ENCODE results near the gene CDC42BPA.
"Not testable (repeated sequence)": the region's sequence is repeated elsewhere in the genome, so short reads cannot be mapped to it uniquely, and the experiment has no call there.

The CDC42BPA gene

GRCh38 chr1:227006226-227006796, 312.0 kb downstream of the CDC42BPA start:
- Histone ChIP-seq H3K27ac (ENCODE audit: low read depth, low read length) (no peak overlapping the region), H3K4me1 (ENCODE audit: control insufficient read depth, insufficient read depth, low read length) (no peaks in the 10 kb centered on the region), H3K4me3 (ENCODE audit: low read depth, low read length) (no peak overlapping the region), H3K9ac (ENCODE audit: low read depth, low read length) (no peak overlapping the region), H3K27me3 (ENCODE audit: control insufficient read depth, insufficient read depth, low read length) (no peaks in the 10 kb centered on the region), H3K9me3 (ENCODE audit: control insufficient read depth, insufficient read depth, low read length) (no peaks in the 10 kb centered on the region), H3K36me3 (ENCODE audit: control insufficient read depth, insufficient read depth, low read length) (peaks cover 21% of the 10 kb centered on the region)

GRCh38 chr1:227004796-227005195, 313.5 kb downstream of the CDC42BPA start:
- H3K36me3 ChIP-seq (ENCODE audit: control insufficient read depth, insufficient read depth, low read length): peaks cover 16% of the 10 kb centered on the region
- H3K9me3 ChIP-seq (ENCODE audit: control insufficient read depth, insufficient read depth, low read length): no peaks in the 10 kb centered on the region
- H3K27me3 ChIP-seq (ENCODE audit: control insufficient read depth, insufficient read depth, low read length): no peaks in the 10 kb centered on the region
- H3K4me3 ChIP-seq (ENCODE audit: low read depth, low read length): no peak overlapping the region
- H3K9ac ChIP-seq (ENCODE audit: low read depth, low read length): no peak overlapping the region
- no peaks in the 10 kb centered on the region for H3K4me1 ChIP-seq (ENCODE audit: control insufficient read depth, insufficient read depth, low read length)
- H3K27ac ChIP-seq (ENCODE audit: low read depth, low read length): no peak overlapping the region

- Histone ChIP-seq H3K9me3 (ENCODE audit: control insufficient read depth, insufficient read depth, low read length) (no peaks in the 10 kb centered on the region), H3K4me3 (ENCODE audit: low read depth, low read length) (no peak overlapping the region), H3K9ac (ENCODE audit: low read depth, low read length) (no peak overlapping the region), H3K36me3 (ENCODE audit: control insufficient read depth, insufficient read depth, low read length) (peaks cover 16% of the 10 kb centered on the region), H3K27ac (ENCODE audit: low read depth, low read length) (no peak overlapping the region), H3K27me3 (ENCODE audit: control insufficient read depth, insufficient read depth, low read length) (no peaks in the 10 kb centered on the region), H3K4me1 (ENCODE audit: control insufficient read depth, insufficient read depth, low read length) (no peaks in the 10 kb centered on the region)
Observed at GRCh38 chr1:227003165-227003564, 315.1 kb downstream of the CDC42BPA start.

- Histone ChIP-seq H3K4me1 (ENCODE audit: control insufficient read depth, insufficient read depth, low read length) (no peaks in the 10 kb centered on the region), H3K27me3 (ENCODE audit: control insufficient read depth, insufficient read depth, low read length) (no peaks in the 10 kb centered on the region), H3K4me3 (ENCODE audit: low read depth, low read length) (no peak overlapping the region), H3K36me3 (ENCODE audit: control insufficient read depth, insufficient read depth, low read length) (peaks cover 16% of the 10 kb centered on the region), H3K27ac (ENCODE audit: low read depth, low read length) (no peak overlapping the region), H3K9me3 (ENCODE audit: control insufficient read depth, insufficient read depth, low read length) (no peaks in the 10 kb centered on the region), H3K9ac (ENCODE audit: low read depth, low read length) (no peak overlapping the region)
Observed at GRCh38 chr1:227002531-227003049, 315.7 kb downstream of the CDC42BPA start.

- not testable (repeated sequence) for H3K27me3 ChIP-seq (ENCODE audit: control insufficient read depth, insufficient read depth, low read length)
Observed at GRCh38 chr1:226999579-226999978, 318.7 kb downstream of the CDC42BPA start.

GRCh38 chr1:226995365-226996332, 322.6 kb downstream of the CDC42BPA start:
- 0 out of 2 replicates have a peak overlapping the region, but pooled peaks have one; percentile 11 for H3K9ac ChIP-seq (ENCODE audit: low read depth, low read length)
- H3K4me3 ChIP-seq (ENCODE audit: low read depth, low read length): no peak overlapping the region
- peak overlapping the region; percentile 53 for H3K27ac ChIP-seq (ENCODE audit: low read depth, low read length)

More at GRCh38 chr1:226999579-226999978, 318.7 kb downstream of the CDC42BPA start:
- not testable (repeated sequence) for H3K9me3 ChIP-seq (ENCODE audit: control insufficient read depth, insufficient read depth, low read length); H3K9ac ChIP-seq (ENCODE audit: low read depth, low read length); H3K4me3 ChIP-seq (ENCODE audit: low read depth, low read length); H3K27ac ChIP-seq (ENCODE audit: low read depth, low read length)
- H3K4me1 ChIP-seq (ENCODE audit: control insufficient read depth, insufficient read depth, low read length): peaks cover 18% of the 10 kb centered on the region
- H3K36me3 ChIP-seq (ENCODE audit: control insufficient read depth, insufficient read depth, low read length): peaks cover 16% of the 10 kb centered on the region

GRCh38 chr1:226994586-226995364, 323.5 kb downstream of the CDC42BPA start:
- Histone ChIP-seq H3K27ac (ENCODE audit: low read depth, low read length) (peak overlapping the region; percentile 53), H3K9me3 (ENCODE audit: control insufficient read depth, insufficient read depth, low read length) (no peaks in the 10 kb centered on the region), H3K4me3 (ENCODE audit: low read depth, low read length) (no peak overlapping the region), H3K9ac (ENCODE audit: low read depth, low read length) (no peak overlapping the region), H3K27me3 (ENCODE audit: control insufficient read depth, insufficient read depth, low read length) (no peaks in the 10 kb centered on the region), H3K4me1 (ENCODE audit: control insufficient read depth, insufficient read depth, low read length) (peaks cover 26% of the 10 kb centered on the region), H3K36me3 (ENCODE audit: control insufficient read depth, insufficient read depth, low read length) (peaks cover 8% of the 10 kb centered on the region; the same call in 1 of the 2 replicates)

More at GRCh38 chr1:226995365-226996332, 322.6 kb downstream of the CDC42BPA start:
- H3K9me3 ChIP-seq (ENCODE audit: control insufficient read depth, insufficient read depth, low read length): no peaks in the 10 kb centered on the region
- H3K4me1 ChIP-seq (ENCODE audit: control insufficient read depth, insufficient read depth, low read length): peaks cover 26% of the 10 kb centered on the region
- no peaks in the 10 kb centered on the region for H3K27me3 ChIP-seq (ENCODE audit: control insufficient read depth, insufficient read depth, low read length)
- H3K36me3 ChIP-seq (ENCODE audit: control insufficient read depth, insufficient read depth, low read length): peaks cover 8% of the 10 kb centered on the region; the same call in 1 of the 2 replicates

- Histone ChIP-seq H3K4me1 (ENCODE audit: control insufficient read depth, insufficient read depth, low read length) (peaks cover 26% of the 10 kb centered on the region), H3K9ac (ENCODE audit: low read depth, low read length) (no peak overlapping the region)
Observed at GRCh38 chr1:226993814-226994585, 324.3 kb downstream of the CDC42BPA start.

GRCh38 chr1:226991920-226992319, 326.4 kb downstream of the CDC42BPA start:
- Histone ChIP-seq H3K4me3 (ENCODE audit: low read depth, low read length) (no peak overlapping the region), H3K27me3 (ENCODE audit: control insufficient read depth, insufficient read depth, low read length) (no peaks in the 10 kb centered on the region), H3K27ac (ENCODE audit: low read depth, low read length) (no peak overlapping the region), H3K36me3 (ENCODE audit: control insufficient read depth, insufficient read depth, low read length) (peaks cover 18% of the 10 kb centered on the region), H3K9ac (ENCODE audit: low read depth, low read length) (no peak overlapping the region), H3K9me3 (ENCODE audit: control insufficient read depth, insufficient read depth, low read length) (no peaks in the 10 kb centered on the region), H3K4me1 (ENCODE audit: control insufficient read depth, insufficient read depth, low read length) (peaks cover 31% of the 10 kb centered on the region)

More at GRCh38 chr1:226993814-226994585, 324.3 kb downstream of the CDC42BPA start:
- no peaks in the 10 kb centered on the region for H3K9me3 ChIP-seq (ENCODE audit: control insufficient read depth, insufficient read depth, low read length)
- H3K36me3 ChIP-seq (ENCODE audit: control insufficient read depth, insufficient read depth, low read length): peaks cover 8% of the 10 kb centered on the region; the same call in 1 of the 2 replicates
- no peak overlapping the region for H3K27ac ChIP-seq (ENCODE audit: low read depth, low read length)
- H3K27me3 ChIP-seq (ENCODE audit: control insufficient read depth, insufficient read depth, low read length): no peaks in the 10 kb centered on the region
- no peak overlapping the region for H3K4me3 ChIP-seq (ENCODE audit: low read depth, low read length)

All from HUES48 (cell line).